Bronchial epithelial cell (primary cell): Measurements from ENCODE around the gene FZD4. TPM values are rescaled to one million over a fixed set of nuclear protein-coding genes. Genes with fewer than 3 reads are reported as not detected.

ENCODE experiments used
- DNase-seq: peaks from one replicate; pipeline ENCODE4 v3.0.0-alpha.2; 2010; ENCODE audit warnings: low read depth
- FAIRE-seq: peaks from 2 replicates; lab custom pipeline; 2011; peaks lifted over from hg19 to GRCh38; lab: Jason Lieb, UNC
- H3K27me3 ChIP-seq: 2 replicates; pipeline ENCODE4 v1.5.1; 2011; ENCODE audit warnings: low read length; ENCODE audit not compliant: control insufficient read depth, insufficient read depth
- H3K36me3 ChIP-seq: 2 replicates; pipeline ENCODE4 v1.5.1; 2011; ENCODE audit warnings: low read length; ENCODE audit not compliant: control insufficient read depth, insufficient read depth
- H3K4me3 ChIP-seq: 2 replicates; pipeline ENCODE4 v1.5.1; 2011; ENCODE audit warnings: mild to moderate bottlenecking, low read depth, low read length, control low read depth
- total RNA-seq: library from RNA; depleted of rRNA; stranded (reverse); fragments of >200 nt; gene quantifications from 2 replicates; pipeline ENCODE4 v1.2.1, GENCODE V29; 2014
- TF ChIP-seq, protein P1 (sequence below): IDR thresholded peaks from 2 replicates; pipeline ENCODE4 v1.5.1; 2011; ENCODE audit warnings: mild to moderate bottlenecking, moderate library complexity, low read length, control low read depth, inconsistent platforms; ENCODE audit not compliant: insufficient read depth, severe bottlenecking

FZD4 gene
- total RNA-seq, 1 donor from 2014 or later: 0.53 TPM

DNA sequence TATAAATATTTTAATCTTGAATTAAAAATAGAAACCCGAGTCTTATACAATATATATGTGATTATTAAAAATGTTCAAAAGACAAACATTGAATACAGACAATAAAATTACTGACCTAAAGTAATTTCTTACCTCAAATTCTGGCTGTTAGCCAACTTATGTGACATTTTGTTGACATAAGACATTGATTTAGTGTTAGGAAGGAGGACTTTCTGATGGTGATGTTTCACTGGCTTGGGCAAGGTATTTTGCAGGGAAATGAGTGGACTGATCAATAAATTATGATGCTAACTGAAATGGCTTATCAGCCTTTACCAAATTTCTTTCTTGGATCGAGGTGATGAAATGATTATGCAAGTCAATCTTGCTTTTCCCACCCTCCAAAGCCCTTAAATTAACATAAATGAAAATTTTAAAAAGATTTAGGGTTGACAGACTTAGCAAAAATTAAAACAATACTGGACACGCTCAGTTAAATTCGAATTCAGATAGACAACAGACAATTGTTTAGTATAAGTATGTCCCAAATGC lies 33.2 kb upstream of the FZD4 start:
- H3K27me3 ChIP-seq: no peaks in the 10 kb centered on the region
- TF ChIP-seq, protein P1, sequence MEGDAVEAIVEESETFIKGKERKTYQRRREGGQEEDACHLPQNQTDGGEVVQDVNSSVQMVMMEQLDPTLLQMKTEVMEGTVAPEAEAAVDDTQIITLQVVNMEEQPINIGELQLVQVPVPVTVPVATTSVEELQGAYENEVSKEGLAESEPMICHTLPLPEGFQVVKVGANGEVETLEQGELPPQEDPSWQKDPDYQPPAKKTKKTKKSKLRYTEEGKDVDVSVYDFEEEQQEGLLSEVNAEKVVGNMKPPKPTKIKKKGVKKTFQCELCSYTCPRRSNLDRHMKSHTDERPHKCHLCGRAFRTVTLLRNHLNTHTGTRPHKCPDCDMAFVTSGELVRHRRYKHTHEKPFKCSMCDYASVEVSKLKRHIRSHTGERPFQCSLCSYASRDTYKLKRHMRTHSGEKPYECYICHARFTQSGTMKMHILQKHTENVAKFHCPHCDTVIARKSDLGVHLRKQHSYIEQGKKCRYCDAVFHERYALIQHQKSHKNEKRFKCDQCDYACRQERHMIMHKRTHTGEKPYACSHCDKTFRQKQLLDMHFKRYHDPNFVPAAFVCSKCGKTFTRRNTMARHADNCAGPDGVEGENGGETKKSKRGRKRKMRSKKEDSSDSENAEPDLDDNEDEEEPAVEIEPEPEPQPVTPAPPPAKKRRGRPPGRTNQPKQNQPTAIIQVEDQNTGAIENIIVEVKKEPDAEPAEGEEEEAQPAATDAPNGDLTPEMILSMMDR: no peak
- no peak overlapping the region for H3K4me3 ChIP-seq
- FAIRE-seq (no peak), DNase-seq (no peak)
- no peaks in the 10 kb centered on the region for H3K36me3 ChIP-seq

DNA sequence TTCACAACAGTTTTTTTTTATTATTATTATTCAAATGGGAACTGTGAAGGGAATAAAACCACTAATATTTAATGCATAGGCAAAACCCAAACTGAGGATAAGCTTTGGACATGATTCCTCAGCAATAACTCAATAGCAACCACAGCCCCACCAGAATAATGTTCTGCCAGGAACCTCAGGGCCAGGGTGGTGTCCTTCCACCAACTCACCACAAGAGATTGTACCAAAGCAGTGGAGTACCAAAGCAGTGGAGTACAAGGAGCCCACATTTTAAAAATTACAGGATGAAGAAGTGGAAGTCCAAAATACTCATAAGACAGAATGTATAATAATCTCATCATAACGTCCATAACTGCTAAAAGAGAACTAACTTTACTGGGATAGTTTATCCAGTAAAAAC lies 32.5 kb upstream of the FZD4 start:
- FAIRE-seq (no peak), DNase-seq (no peak)
- no peak overlapping the region for H3K4me3 ChIP-seq
- H3K27me3 ChIP-seq: no peaks in the 10 kb centered on the region
- TF ChIP-seq, protein P1: no peak
- no peaks in the 10 kb centered on the region for H3K36me3 ChIP-seq

DNA sequence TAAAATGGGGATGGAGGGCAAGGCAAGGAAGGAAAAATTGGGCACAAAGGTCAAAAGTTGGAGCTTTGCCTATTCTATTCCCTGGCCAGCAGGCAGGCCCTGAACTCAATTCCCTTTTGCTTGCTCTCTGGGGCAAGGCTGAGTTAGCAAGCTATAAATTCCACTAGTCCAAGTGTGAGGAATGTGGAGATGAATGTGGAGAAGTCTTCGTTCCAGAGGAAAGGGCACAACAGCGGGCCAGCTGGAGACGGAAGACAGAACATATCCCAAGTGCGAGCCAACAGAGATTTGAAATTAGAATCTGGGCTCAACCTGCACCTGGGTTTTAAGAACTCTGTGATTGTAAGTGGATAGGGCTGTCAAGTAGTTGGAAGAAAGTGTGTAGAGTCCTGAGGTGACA lies 29.5 kb upstream of the FZD4 start:
- no peaks in the 10 kb centered on the region for H3K36me3 ChIP-seq
- no peak for FAIRE-seq
- TF ChIP-seq, protein P1: no peak

DNA sequence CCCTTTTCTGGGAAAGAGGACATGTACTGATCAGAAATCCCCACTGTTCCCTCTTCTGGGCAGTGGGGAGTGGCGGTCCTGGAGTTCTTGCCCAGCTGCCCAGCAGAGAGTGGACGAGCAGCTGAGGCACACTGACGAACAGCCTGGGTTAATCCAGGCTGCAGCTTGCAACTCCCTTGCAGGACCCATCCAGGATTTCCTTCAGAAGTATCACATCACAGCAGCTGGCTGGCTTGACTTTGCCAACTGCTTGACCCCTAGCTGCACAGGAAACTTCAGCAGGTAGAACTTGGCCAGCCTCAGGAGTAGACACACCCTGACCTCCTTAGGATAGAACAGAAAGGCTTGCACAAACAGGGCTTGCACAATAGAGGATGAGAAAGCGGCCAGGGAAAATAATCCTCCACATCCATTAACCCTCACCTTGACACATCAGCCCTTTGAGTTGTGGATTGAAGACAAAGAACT lies 27.9 kb upstream of the FZD4 start:
- TF ChIP-seq, protein P1: no peak
- Histone ChIP-seq H3K4me3 (no peak overlapping the region), H3K36me3 (no peaks in the 10 kb centered on the region), H3K27me3 (no peaks in the 10 kb centered on the region)
- peak; percentile 83 for DNase-seq
- FAIRE-seq: no peak

More for the DNA sequence above, 29.5 kb upstream of the FZD4 start:
- DNase-seq: no peak
- no peaks in the 10 kb centered on the region for H3K27me3 ChIP-seq
- H3K4me3 ChIP-seq: no peak overlapping the region

DNA sequence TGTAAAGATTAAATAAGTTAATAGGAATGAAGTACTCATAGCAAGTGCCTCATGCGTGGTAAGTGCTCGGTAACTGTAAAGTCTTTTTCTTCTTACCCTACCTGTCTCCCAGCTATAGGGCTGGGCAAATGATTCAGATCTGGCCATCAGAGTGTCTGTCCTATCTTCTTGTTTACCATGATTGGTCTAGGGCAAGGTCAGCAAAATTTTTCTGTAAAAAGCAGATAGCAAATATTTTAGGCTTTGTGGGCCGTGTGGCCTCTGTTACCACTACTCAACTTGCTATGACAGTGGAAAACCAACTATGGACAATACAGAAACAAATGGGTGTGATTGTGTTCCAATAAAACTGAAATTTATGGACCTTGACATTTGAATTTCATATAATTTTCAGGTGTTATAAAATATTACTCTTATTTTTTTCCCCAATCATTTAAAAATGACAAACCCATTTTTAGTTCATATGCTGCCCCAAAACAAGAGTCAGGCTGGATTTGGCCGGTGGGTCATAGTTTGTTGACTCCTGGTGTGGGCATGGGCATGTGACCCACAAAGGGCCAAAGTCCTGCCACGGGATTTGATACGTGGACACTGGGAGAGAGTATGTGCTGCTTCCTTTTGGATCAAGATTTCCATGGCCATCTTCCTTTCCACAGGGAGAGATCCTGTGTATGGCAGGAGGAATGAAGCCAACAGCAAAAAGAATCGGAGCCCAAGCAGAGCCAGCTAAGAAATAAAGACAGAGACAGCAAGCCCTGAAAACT lies 26.8 kb upstream of the FZD4 start:
- Histone ChIP-seq H3K4me3 (no peak overlapping the region), H3K36me3 (no peaks in the 10 kb centered on the region), H3K27me3 (no peaks in the 10 kb centered on the region)
- TF ChIP-seq, protein P1: no peak
- FAIRE-seq (peak; percentile 32), DNase-seq (no peak)
